Astrocyte of the cerebellum (primary cell): ENCODE results near the gene HMCN2.

Source experiments
- DNase-seq: peaks from one replicate; pipeline ENCODE4 v3.0.0-alpha.2; 2011; ENCODE audit warnings: low read depth
- H3K4me3 ChIP-seq: 2 replicates; pipeline ENCODE4 v1.5.1; 2011; ENCODE audit warnings: mild to moderate bottlenecking, low read depth, low read length, moderate library complexity
- in situ Hi-C: cut with HindIII; loops from 2 replicates; pipeline ENCODE4 v1.10.0; 2017; ENCODE audit warnings: low sequenced_read_pairs
- TF ChIP-seq, protein P1 (sequence below): IDR thresholded peaks from 2 replicates; pipeline ENCODE4 v1.5.1; 2012; ENCODE audit warnings: low read length, low read depth, moderate library complexity, mild to moderate bottlenecking; ENCODE audit errors: missing control alignments

Gene HMCN2

DNA sequence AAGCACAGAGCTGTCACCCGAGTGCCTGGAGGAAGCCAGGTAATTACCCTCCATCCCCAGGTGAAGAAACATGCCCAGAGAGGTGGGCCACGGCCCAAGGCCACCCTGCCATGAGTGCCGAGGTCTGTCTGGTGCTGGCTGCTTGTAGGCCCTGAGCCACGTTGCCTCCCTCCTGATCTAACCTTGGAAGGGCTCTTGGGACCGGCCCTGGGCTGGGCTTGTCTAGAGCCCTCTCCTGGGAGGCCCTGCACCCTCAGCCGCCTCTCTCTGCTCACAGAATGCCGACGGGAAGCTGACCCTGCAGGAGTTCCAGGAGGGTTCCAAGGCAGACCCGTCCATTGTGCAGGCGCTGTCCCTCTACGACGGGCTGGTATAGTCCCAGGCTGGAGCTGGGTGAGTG lies 39.4 kb upstream of the HMCN2 start:
- no peak overlapping the region for H3K4me3 ChIP-seq
- TF ChIP-seq, protein P1, sequence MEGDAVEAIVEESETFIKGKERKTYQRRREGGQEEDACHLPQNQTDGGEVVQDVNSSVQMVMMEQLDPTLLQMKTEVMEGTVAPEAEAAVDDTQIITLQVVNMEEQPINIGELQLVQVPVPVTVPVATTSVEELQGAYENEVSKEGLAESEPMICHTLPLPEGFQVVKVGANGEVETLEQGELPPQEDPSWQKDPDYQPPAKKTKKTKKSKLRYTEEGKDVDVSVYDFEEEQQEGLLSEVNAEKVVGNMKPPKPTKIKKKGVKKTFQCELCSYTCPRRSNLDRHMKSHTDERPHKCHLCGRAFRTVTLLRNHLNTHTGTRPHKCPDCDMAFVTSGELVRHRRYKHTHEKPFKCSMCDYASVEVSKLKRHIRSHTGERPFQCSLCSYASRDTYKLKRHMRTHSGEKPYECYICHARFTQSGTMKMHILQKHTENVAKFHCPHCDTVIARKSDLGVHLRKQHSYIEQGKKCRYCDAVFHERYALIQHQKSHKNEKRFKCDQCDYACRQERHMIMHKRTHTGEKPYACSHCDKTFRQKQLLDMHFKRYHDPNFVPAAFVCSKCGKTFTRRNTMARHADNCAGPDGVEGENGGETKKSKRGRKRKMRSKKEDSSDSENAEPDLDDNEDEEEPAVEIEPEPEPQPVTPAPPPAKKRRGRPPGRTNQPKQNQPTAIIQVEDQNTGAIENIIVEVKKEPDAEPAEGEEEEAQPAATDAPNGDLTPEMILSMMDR, result no peak
- DNase-seq, result no peak
- in situ Hi-C loops, result no loop called here

GRCh38 chr9:130227833-130228232 lies 37.7 kb upstream of the HMCN2 start:
- TF ChIP-seq, protein P1, result no peak
- in situ Hi-C loops, result no loop called here
- H3K4me3 ChIP-seq, result no peak overlapping the region
- no peak for DNase-seq

- TF ChIP-seq, protein P1, result no peak
- DNase-seq, result no peak
- no peak overlapping the region for H3K4me3 ChIP-seq
- in situ Hi-C loops, result no loop called here
Measured at GRCh38 chr9:130229759-130230158, 35.8 kb upstream of the HMCN2 start.

DNA sequence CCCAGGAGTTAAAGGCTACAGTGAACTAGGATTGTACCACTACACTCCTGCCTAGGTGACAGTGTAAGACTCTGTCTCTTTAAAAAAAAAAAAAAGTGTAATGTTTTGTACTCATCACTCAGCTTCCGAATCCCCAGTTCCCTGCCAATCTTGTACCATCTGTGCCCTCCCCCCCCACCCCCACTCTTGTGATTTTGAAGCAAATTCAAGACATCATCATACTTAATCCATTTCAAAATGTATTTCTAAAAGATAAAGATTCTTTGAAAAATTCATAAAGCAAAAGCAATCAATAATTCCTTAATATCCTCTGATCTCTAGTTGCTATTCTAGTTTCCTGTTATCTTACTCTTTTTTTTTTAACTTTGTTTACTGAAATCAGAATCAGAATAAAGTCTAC lies 34.9 kb upstream of the HMCN2 start:
- TF ChIP-seq, protein P1, result no peak
- in situ Hi-C loops, result no loop called here
- no peak for DNase-seq
- no peak overlapping the region for H3K4me3 ChIP-seq

GRCh38 chr9:130232899-130233586 lies 32.5 kb upstream of the HMCN2 start:
- no peak for DNase-seq
- TF ChIP-seq, protein P1, result no peak
- no peak overlapping the region for H3K4me3 ChIP-seq
- in situ Hi-C loops, result no loop called here

DNA sequence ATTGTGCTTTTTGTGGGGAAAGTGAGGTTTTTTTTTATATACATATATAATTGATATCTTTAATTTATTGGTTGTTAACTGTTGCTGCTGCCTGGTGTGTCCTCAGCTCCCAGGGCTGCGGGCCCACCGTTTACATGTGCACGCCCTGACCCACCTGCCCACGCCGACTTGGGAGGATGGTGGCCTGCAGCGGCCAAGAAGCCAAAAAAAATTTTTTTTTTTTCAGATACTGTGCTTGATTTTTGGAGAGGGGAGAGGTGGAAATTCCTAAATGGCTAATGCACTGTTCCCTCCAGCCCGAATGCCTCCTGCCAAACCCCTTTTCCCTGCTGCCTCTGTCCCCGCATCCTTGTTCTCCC lies 32.0 kb upstream of the HMCN2 start:
- no peak for DNase-seq
- TF ChIP-seq, protein P1, result no peak
- in situ Hi-C loops, result no loop called here
- no peak overlapping the region for H3K4me3 ChIP-seq
